ENCODE data around the gene ALG2. TPM values are rescaled to one million over a fixed set of nuclear protein-coding genes. Genes with fewer than 3 reads are reported as not detected.

The ALG2 gene
- total RNA-seq, 1 donor from 2014 or later: 39.1 TPM

DNA sequence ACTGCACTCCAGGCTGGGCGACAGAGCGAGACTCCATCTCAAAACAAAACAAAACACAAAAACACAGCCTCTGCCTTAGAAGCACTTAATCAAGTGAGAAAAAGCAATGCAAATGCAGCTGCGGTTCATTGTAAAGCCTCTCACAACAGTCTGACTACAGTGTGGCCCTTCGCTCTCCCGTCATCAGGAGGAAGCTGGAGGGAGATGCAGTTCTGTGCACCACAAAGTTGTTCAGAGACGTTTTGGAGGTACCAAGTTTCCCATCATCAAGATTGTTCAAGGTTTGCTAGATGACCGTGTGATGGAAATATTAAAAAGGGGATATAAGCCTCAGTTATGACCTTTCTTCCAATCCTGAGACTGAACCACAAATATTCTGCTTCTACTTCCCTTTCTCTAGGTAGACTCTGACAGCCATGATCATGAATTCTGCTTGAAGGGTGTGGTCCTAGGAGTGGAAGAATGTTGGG is 41.2 kb upstream of the ALG2 start:
- TF ChIP-seq, protein P1, sequence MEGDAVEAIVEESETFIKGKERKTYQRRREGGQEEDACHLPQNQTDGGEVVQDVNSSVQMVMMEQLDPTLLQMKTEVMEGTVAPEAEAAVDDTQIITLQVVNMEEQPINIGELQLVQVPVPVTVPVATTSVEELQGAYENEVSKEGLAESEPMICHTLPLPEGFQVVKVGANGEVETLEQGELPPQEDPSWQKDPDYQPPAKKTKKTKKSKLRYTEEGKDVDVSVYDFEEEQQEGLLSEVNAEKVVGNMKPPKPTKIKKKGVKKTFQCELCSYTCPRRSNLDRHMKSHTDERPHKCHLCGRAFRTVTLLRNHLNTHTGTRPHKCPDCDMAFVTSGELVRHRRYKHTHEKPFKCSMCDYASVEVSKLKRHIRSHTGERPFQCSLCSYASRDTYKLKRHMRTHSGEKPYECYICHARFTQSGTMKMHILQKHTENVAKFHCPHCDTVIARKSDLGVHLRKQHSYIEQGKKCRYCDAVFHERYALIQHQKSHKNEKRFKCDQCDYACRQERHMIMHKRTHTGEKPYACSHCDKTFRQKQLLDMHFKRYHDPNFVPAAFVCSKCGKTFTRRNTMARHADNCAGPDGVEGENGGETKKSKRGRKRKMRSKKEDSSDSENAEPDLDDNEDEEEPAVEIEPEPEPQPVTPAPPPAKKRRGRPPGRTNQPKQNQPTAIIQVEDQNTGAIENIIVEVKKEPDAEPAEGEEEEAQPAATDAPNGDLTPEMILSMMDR (conservative IDR thresholded peaks at IDR 0.05; ENCODE audit: low read depth, low read length): no peak
- DNase-seq (ENCODE audit: low read depth): no peak

DNA sequence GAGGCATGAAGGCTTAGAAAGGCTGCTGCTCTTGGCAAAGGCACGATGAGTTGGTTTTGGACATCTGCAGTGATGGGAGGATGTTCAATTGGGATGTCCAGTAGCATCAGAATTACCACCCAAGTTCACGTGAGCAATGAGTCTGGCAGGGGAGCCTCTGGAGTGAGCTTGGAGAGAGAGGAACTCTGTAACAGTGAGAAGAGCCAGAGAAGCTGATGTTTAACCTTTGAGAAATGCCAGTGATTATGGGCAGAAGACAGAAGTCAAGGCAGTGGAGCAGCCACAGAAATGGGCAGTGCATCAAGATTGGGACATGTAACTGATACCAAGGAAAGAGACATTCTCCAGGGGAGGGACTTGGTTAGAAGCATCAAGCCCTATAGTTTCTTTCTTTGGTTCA is 40.2 kb upstream of the ALG2 start:
- TF ChIP-seq, protein P1 (conservative IDR thresholded peaks at IDR 0.05; ENCODE audit: low read depth, low read length): no peak
- no peak overlapping the region for H3K4me3 ChIP-seq (ENCODE audit: low read depth, low read length)
- DNase-seq (ENCODE audit: low read depth): no peak

More for the DNA sequence above, 41.2 kb upstream of the ALG2 start:
- H3K4me3 ChIP-seq (ENCODE audit: low read depth, low read length): no peak overlapping the region

DNA sequence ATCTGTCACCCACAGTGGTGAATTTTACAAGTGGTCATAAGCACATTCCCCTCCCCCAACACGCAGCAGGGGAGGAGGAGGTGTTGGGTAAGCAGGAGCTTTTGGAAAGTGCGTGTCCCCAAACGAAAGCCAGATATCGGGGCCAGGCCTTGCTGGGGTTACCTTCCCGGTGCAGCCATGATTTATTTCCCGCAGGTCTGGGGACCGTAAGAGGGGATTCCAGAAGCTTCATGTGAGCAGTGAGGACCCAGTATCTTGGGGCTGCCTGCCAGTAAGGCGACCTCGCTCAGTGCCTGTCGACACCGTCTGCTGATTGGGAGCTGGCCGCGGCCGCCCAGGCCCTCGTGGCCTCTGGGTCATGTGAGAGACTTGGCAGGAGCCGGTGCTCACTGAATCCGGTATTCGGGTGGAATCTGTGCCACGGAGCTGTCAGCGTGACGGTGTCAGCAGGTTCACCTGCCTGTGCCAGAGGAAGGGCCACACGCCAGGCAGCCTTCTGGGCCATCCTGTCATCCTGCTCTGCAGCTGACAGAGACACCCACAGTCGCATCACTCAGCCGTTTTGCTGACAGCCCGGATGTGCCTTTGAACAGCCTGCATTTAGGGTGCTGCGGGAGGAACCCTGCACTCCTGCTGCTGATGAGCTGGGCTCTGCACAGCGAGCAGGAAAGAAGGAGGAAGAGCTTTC is 37.6 kb upstream of the ALG2 start:
- peak overlapping the region; percentile 49 for H3K4me3 ChIP-seq (ENCODE audit: low read depth, low read length)
- peak; percentile 40 for DNase-seq (ENCODE audit: low read depth)
- TF ChIP-seq, protein P1 (conservative IDR thresholded peaks at IDR 0.05; ENCODE audit: low read depth, low read length): no peak

DNA sequence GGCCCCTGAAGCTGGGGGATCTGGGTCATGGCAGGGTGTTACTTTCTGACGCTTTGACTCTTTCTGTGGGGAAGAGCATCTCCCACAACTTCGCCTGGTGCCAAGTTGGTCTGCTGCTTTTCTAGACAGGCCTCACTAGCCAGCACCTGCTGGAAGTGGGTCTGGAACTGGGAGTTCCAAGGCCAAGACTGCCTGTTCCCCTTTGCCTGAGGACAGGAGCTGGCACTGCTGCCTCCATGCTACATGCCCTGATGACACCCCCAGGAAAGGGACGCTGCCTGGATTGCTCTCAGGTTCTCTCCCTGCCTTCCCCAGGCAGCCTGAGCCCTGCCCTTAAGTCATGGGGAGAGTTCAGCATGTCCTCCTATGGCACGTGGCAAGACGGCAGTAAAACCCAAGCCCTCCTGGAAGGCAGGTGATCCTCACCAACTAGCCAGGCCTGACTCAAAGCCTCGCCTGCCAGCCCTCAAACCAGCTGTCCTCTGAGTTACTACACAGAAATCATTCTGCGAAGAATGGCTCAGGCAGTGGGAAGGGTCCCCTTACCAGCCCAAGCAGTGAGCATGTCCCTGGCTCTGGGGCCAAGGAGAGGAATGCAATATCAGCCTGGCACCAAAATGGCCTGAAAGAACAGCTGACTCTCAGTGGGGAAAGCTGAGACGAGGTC is 36.1 kb upstream of the ALG2 start:
- TF ChIP-seq, protein P1 (conservative IDR thresholded peaks at IDR 0.05; ENCODE audit: low read depth, low read length): no peak
- no peak overlapping the region for H3K4me3 ChIP-seq (ENCODE audit: low read depth, low read length)
- DNase-seq (ENCODE audit: low read depth): no peak

DNA sequence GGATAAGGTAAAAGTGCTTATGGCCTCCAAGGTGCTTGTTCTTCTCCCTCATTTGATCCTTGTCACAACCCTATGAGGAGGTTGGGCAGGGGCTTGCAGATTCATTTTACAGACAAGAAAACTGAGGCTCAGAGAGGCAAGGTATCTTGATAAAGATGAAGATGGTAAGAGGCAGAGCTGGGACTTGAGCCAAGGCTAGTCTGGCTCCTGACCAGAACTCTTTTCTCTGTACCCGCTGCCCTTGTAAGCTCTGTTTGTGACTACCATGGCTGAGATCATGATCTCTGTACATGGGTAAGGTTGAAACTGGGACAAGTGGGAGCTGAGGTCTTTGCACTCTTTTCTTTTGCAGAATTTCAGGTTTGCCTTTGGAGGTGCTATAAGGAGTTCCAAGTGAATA is 33.9 kb upstream of the ALG2 start:
- TF ChIP-seq, protein P1 (conservative IDR thresholded peaks at IDR 0.05; ENCODE audit: low read depth, low read length): no peak
- H3K4me3 ChIP-seq (ENCODE audit: low read depth, low read length): no peak overlapping the region
- no peak for DNase-seq (ENCODE audit: low read depth)

DNA sequence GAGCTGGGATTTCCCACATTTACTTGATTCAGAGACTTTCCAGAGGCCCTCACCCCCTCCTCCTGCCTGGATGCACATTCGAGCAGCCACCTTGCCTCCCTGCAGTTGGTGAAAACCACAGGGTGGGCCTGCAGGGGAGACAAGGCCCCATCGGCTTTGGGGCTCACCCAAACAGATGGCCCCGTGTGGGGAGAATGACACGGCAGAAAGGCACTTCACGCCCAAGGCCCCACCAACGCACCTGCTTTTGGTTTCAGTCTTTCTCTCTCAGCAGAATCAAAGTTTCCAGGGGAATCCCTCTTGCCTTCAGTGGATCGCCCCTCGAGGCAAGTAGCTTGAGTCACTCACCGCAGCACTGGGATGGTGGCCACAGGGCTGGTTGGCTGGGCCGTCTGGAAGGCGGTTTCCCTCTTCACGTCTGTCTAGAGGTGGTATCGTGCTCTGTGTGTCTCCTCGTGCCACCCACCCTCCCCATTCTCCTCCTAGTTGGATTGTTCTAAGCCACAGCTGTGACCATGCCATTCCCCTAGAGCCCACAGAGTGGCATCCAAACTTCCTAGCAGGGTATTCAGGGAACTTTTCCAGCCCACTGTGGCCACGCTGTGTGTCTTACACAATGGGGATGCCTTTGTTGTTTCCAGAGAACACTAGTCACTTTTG is 32.2 kb upstream of the ALG2 start:
- H3K4me3 ChIP-seq (ENCODE audit: low read depth, low read length): no peak overlapping the region
- DNase-seq (ENCODE audit: low read depth): no peak
- TF ChIP-seq, protein P1 (conservative IDR thresholded peaks at IDR 0.05; ENCODE audit: low read depth, low read length): no peak

All from epithelial cell of proximal tubule (primary cell).